ENCODE measurements around the gene RSBN1.

The RSBN1 gene

GRCh38 chr1:113811156-113811887, 954 bp downstream of the RSBN1 start:
- no peak for DNase-seq

GRCh38 chr1:113809670-113810602, 2.3 kb downstream of the RSBN1 start:
- DNase-seq: no peak

DNA sequence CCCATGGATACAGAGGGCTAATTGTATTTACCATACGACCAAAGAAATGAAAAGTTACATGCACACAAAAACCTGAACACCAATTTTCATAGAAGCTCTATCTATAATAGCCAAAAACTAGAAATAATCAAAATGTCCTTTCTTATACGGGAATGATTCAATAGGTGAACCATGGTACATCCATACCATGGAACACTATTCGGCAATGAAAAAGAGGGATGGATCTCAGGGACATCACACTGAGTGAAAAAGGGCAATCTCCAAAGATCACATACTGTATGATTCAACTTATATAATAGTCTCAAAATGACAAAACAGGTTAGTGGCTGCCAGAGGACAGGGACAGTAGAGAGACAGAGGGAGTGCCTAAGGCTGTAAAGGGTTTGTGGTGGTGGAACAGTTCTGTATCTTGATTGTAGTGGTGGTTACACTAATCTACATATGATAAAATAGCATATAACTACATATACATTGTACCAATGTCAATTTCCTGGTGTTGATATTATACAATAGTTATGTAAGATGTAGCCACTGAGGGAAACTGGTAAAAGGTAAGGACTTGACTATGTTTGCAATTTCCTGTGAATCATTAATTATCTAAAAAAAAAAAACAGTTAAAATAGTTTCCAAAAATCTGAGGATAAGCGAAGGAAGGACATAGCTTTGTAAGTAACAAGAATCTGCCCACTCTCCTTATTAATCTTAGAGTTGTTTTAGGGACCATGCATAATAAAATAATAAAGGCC, 3.7 kb downstream of the RSBN1 start:
- no peak for DNase-seq

DNA sequence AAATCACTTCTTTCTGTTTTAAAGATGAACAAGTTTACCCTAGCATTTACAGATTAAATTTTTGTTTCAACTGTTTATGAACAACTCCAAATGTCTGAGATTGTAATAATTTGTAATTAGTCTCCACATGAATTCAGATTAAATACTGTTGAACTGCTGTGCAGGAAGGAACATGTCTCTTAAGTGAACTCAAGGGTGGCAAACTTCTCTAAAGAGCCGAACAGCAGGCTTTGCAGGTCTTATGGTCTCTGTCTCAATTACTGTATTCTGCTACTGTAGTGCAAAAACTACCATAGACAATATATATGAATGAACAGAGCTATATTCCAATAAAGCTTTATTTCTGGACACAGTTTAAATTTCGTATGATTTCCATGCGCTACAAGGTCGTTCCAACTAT, 6.6 kb downstream of the RSBN1 start:
- no peak for DNase-seq

DNA sequence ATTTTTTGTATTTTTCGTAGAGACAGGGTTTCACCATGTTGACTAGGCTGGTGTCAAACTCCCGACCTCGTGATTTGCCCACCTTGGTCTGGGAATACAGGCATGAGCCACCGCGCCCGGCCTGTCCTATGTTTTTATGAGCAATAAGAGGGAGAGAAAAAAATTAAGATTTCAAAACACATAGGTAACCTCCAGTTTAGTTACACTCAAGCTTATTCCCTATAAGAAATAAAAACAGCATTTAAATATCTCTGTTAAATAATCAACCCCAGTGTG, 7.1 kb downstream of the RSBN1 start:
- no peak for DNase-seq

DNA sequence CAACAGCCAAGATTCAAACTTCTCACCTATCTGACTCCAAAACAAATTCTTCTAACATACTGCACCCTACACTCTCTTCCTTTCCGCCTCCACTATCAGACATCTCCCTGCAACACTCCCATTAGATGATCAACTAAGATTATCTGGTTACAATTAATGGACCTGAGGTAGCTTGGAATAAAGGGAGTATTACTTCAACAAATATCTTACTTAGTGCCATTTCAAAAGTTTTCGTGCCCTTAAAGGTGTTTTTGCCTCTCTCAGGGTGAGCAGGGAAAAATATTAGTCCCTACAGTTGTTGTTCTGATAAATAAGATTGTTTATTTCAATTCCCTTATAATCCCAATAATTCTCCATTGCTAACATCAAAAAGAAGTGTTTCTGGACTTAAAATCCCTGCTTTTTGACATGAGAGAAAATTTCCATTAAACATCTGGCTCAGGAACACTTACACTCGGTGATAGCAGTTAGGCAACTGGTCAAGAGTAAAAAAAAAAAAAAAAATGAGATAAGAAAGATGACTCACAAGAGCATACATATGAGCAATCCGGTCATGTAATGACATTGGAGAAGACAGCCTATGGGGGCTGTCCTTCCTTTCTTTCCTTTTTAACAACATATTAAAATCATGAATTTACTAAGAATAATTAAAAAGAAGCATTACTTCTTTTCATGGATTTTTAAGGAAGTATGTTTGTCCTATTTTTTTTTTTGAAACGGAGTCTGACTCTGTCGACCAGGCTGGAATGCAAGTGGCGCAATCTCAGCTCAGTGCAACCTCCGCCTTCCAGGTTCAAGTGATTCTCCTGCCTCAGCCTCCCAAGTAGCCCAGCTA, 7.6 kb downstream of the RSBN1 start:
- DNase-seq: no peak

- DNase-seq: no peak
Observed at GRCh38 chr1:113802367-113803007, 9.8 kb downstream of the RSBN1 start.

DNA sequence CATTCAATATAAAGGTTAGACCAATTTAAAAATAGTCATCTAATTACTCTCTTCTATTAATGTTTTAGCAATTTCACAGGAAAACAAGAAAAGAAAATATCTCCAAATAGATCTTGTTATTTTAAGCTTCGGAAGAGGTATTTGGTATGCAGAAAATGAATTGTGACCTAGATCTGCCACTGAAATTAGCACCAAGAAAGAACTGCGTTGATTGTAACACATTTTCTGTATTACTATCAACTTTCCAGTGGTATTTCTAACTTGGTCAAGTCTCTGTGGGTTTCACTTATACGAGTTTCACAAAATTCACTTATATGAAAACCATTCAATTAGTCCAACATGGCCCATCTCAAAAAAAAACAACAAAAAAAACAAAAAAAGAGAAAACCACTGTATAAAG, 11.8 kb downstream of the RSBN1 start:
- no peak for DNase-seq

DNA sequence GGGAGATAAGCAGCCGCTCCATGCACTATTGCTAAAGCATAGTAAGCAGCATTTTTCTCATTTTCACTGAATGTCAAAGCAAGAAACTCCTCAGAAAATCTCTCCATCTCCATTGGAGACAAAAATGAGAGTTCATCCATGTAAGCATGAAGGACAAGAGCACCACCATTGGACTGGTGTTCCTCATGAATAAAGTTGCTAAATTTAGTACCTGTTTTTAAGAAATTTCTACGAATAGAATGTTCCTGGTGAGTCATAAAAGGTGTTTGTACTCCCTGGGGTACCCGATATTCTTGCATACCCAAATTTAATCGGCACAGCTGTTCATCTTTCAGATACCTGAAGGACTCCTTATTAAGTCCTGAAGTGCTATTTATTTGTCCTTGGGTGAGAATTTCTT, 14.8 kb downstream of the RSBN1 start:
- no peak for DNase-seq

- no peak for DNase-seq
Observed at GRCh38 chr1:113793878-113794834, 18.1 kb downstream of the RSBN1 start.

DNA sequence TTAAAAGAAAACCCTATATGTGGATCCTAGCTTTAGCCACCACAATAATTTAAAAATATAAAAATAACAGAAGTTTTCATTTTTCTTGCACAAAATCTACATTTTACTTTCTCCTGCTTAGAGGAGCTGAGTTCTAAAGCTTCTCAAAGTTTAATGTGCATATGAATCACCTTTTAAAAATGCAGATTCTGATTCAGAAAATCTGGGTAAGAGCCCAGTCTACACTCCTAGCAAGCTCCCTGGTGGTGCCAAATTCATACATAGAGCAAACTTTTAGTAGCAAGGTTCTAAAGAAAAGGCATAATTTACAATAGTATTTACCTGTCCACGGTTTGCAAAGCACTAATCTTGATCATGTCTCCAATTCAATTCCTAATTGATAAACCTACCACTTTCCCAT, 19.3 kb downstream of the RSBN1 start:
- DNase-seq: no peak

GRCh38 chr1:113792471-113792870, 19.8 kb downstream of the RSBN1 start:
- DNase-seq: no peak

GRCh38 chr1:113788802-113789201, 23.5 kb downstream of the RSBN1 start:
- DNase-seq: no peak

DNA sequence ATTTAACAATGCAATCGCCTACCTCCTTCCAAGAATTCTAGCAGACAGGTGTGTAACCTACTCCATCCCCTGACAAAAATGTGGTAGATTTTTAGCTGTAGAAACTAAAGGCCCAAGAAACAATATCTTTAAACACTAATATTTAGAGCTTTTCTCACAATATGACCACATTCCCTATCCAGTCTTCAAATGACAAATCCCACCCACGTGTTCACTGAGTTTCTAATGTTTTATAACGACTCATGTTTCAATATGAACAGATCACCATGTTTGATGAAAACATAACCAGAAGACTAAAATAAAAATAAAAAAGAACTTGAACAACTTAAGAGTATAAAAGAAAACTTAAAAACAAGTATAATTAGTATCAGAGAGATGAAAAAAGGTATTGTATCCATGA, 24.6 kb downstream of the RSBN1 start:
- no peak for DNase-seq

DNA sequence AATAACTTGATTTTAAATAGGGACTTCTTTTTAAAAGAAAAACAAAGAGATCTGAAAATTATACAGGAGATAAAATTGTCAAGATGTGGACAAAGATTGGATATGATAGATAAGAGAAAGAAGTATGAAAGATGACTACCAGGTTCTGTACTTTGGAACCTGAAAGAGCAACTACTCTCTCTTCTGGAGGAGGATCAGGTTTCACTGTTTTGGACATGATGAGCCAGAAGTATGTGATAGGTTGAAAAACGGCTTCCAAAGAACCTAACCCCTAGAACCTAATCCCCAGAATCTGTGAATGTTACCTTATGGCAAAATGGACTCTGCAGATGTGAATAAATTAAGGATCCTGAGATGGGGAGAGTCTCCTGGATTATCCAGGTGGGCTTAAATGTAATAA, 26.2 kb downstream of the RSBN1 start:
- DNase-seq: no peak

DNA sequence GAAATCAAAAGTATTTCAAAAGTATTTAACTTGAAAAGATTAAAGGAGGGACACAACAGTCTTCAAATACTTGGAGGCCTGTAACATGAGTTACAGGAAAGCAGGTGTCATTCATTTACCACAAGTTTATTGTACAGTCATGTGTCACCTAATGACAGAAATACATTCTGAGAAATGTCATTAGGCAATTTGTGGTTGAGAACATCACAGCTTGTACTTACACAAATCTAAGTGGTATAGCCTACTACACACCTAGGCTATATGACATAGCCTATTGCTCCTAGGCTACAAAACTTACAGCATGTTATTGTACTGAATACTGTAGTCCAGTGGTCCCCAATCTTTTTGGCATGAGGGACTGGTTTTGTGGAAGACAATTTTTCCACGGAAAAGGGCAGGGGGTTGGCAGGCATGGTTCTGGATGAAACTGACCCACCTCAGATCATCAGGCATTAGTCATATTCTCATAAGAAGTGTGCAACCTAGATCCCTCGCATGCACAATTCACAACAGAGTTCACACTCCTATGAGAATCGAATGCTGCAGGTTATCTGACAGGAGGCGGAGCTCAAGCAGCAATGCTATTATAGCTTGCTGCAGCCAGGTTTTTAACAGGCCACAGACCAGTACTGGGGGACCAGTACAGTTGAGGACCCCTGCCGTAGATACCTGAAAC, 28.0 kb downstream of the RSBN1 start:
- no peak for DNase-seq

GRCh38 chr1:113783254-113784103, 28.8 kb downstream of the RSBN1 start:
- DNase-seq: no peak

- no peak for DNase-seq
Observed at GRCh38 chr1:113782406-113782805, 29.9 kb downstream of the RSBN1 start.

GRCh38 chr1:113780374-113781146, 31.7 kb downstream of the RSBN1 start:
- no peak for DNase-seq
